Parathyroid adenoma (tissue), 2 donors: Measurements from ENCODE around the gene PPP1R15B.

Experiments
- H2AFZ ChIP-seq: fragments of 300-600 bp; sonication (generic); one replicate; pipeline ENCODE4 v1.7.0; 2017; ENCODE audit warnings: antibody characterized with exemption, mild to moderate bottlenecking
- H3K27ac ChIP-seq: fragments of 300-600 bp; sonication (generic); one replicate; pipeline ENCODE4 v1.7.0; 2017
- H3K27me3 ChIP-seq: fragments of 300-600 bp; sonication (generic); one replicate; pipeline ENCODE4 v1.7.0; 2017; ENCODE audit warnings: low read length; ENCODE audit not compliant: control insufficient read depth, insufficient read depth
- H3K36me3 ChIP-seq: fragments of 300-600 bp; sonication (generic); one replicate; pipeline ENCODE4 v1.7.0; 2017; ENCODE audit warnings: low read length; ENCODE audit not compliant: control insufficient read depth, insufficient read depth
- H3K4me1 ChIP-seq: fragments of 300-600 bp; sonication (generic); one replicate; pipeline ENCODE4 v1.7.0; 2017; ENCODE audit warnings: control low read depth
- H3K4me2 ChIP-seq: fragments of 300-600 bp; sonication (generic); one replicate; pipeline ENCODE4 v1.7.0; 2017; ENCODE audit warnings: low read length
- H3K4me3 ChIP-seq: fragments of 300-600 bp; sonication (generic); one replicate; pipeline ENCODE4 v1.7.0; 2017; ENCODE audit warnings: low read depth, low read length
- H3K79me2 ChIP-seq: fragments of 300-600 bp; sonication (generic); one replicate; pipeline ENCODE4 v1.7.0; 2017; ENCODE audit warnings: control low read depth
- H3K9ac ChIP-seq: fragments of 300-600 bp; sonication (generic); one replicate; pipeline ENCODE4 v1.7.0; 2017; ENCODE audit warnings: mild to moderate bottlenecking
- H3K9me3 ChIP-seq: fragments of 300-600 bp; sonication (generic); one replicate; pipeline ENCODE4 v1.7.0; 2017; ENCODE audit warnings: low read length; ENCODE audit not compliant: control insufficient read depth
- CTCF ChIP-seq: fragments of 300-600 bp; sonication (generic); IDR thresholded peaks from one replicate; pipeline ENCODE4 v1.7.0; 2017; ENCODE audit warnings: antibody characterized with exemption, mild to moderate bottlenecking
- donor health status: primary hyperparathyroidism.

PPP1R15B gene

GRCh38 chr1:204448991-204449677 is 37.5 kb upstream of the PPP1R15B start:
- H3K4me1 ChIP-seq: no peaks in the 10 kb centered on the region
- H2AFZ ChIP-seq: no peak overlapping the region
- no peak overlapping the region for H3K27ac ChIP-seq
- H3K36me3 ChIP-seq: no peaks in the 10 kb centered on the region
- no peak overlapping the region for H3K4me2 ChIP-seq
- no peak overlapping the region for H3K9ac ChIP-seq
- TF ChIP-seq CTCF: no peak
- no peaks in the 10 kb centered on the region for H3K27me3 ChIP-seq
- no peaks in the 10 kb centered on the region for H3K9me3 ChIP-seq
- no peak overlapping the region for H3K4me3 ChIP-seq
- H3K79me2 ChIP-seq: no peaks in the 10 kb centered on the region

- TF ChIP-seq CTCF: no peak
- H3K4me2 ChIP-seq: no peak overlapping the region
- no peak overlapping the region for H3K27ac ChIP-seq
- no peaks in the 10 kb centered on the region for H3K4me1 ChIP-seq
- no peak overlapping the region for H2AFZ ChIP-seq
- H3K9ac ChIP-seq: no peak overlapping the region
- H3K4me3 ChIP-seq: no peak overlapping the region
- no peaks in the 10 kb centered on the region for H3K36me3 ChIP-seq
- no peaks in the 10 kb centered on the region for H3K9me3 ChIP-seq
- no peaks in the 10 kb centered on the region for H3K79me2 ChIP-seq
- no peaks in the 10 kb centered on the region for H3K27me3 ChIP-seq
These were observed 36.8 kb upstream of the PPP1R15B start for GRCh38 chr1:204448344-204448964.

DNA sequence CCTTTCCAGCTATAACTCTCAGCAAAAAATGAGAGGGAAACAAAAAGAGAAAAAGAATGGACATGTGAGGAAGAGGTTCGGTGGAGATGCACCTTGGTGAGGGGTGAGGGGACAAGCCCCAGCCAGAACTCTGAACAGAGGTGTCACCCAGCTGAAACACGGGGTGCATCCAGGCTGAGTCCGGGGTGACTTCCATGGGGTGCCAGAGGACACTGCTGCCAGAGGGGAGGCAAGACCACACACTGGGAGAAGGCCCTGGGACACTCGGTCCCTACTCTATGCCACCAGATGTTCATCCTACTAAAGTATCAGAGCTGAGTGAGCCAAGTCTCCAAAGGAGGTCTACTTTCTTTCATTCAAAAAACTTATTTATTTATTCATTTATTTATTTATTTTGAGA is 36.1 kb upstream of the PPP1R15B start:
- no peaks in the 10 kb centered on the region for H3K36me3 ChIP-seq
- no peaks in the 10 kb centered on the region for H3K4me1 ChIP-seq
- H3K27ac ChIP-seq: no peak overlapping the region
- H2AFZ ChIP-seq: no peak overlapping the region
- no peak for TF ChIP-seq CTCF
- no peak overlapping the region for H3K9ac ChIP-seq
- H3K27me3 ChIP-seq: no peaks in the 10 kb centered on the region
- H3K4me3 ChIP-seq: no peak overlapping the region
- H3K4me2 ChIP-seq: no peak overlapping the region
- H3K9me3 ChIP-seq: no peaks in the 10 kb centered on the region
- H3K79me2 ChIP-seq: no peaks in the 10 kb centered on the region

DNA sequence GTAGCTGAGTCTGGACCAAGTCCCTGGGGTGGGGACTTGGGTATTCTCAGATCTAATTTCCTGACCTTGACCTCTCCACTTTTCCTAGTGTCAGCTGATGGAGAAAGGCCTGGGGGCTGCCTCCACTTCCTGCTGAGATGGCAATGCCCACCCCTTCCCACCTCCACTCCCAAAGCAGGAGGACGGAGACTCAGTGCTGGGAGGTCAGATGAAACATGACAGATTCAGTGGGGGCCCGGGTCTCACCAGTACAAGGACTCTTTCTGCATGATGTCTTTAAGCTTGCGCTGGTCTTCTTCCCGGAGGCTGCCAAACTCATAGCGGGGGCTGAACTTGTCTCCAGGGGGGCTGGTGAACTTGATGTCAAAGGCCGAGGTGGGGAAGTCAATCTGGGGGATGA is 35.6 kb upstream of the PPP1R15B start:
- Histone ChIP-seq H3K27ac (no peak overlapping the region), H3K36me3 (no peaks in the 10 kb centered on the region), H3K79me2 (no peaks in the 10 kb centered on the region), H2AFZ (no peak overlapping the region), H3K27me3 (no peaks in the 10 kb centered on the region), H3K4me3 (no peak overlapping the region), H3K4me2 (no peak overlapping the region), H3K9me3 (no peaks in the 10 kb centered on the region), H3K4me1 (no peaks in the 10 kb centered on the region), H3K9ac (no peak overlapping the region)
- no peak for TF ChIP-seq CTCF
